Measurements from ENCODE around the gene MESP1. TPM values are rescaled to one million over a fixed set of nuclear protein-coding genes. Genes with fewer than 3 reads are reported as not detected.
"Not testable (repeated sequence)": the region's sequence is repeated elsewhere in the genome, so short reads cannot be mapped to it uniquely, and the experiment has no call there.

MESP1 gene
- total and polyA plus RNA-seq, 12 donors, result 0.46 to 11.7 (median 4.8) TPM

- Histone ChIP-seq H3K27ac (no peak overlapping the region), H3K4me1 (replicated peaks in 1 of 2) (no peaks in the 10 kb centered on the region), H3K4me3 (no peak overlapping the region), H3K36me3 (replicated peaks in 1 of 2) (no peaks in the 10 kb centered on the region), H3K27me3 (no peaks in the 10 kb centered on the region), H3K9me3 (replicated peaks in 1 of 3) (no peaks in the 10 kb centered on the region)
- intact Hi-C loops (cut with DNase I), result no loop called here
- 87 to 93% (median 89%) methylated on average over 15 to 16 of the region's 16 CpGs for WGBS, 4 donors
- DNase-seq, result no peak
- no peak for TF ChIP-seq CTCF (IDR thresholded peaks at IDR 0.05)
- TF ChIP-seq POLR2A (IDR thresholded peaks at IDR 0.05), result no peak
Measured at GRCh38 chr15:89790661-89791060, 39.6 kb upstream of the MESP1 start.

GRCh38 chr15:89790206-89790605 is 39.2 kb upstream of the MESP1 start:
- H3K4me3 ChIP-seq, result no peak overlapping the region
- TF ChIP-seq CTCF (IDR thresholded peaks at IDR 0.05) (no peak), POLR2A (IDR thresholded peaks at IDR 0.05) (no peak)
- no peaks in the 10 kb centered on the region for H3K36me3 ChIP-seq (replicated peaks in 1 of 2)
- no peaks in the 10 kb centered on the region for H3K4me1 ChIP-seq (replicated peaks in 1 of 2)
- H3K27ac ChIP-seq, result no peak overlapping the region
- intact Hi-C loops (cut with DNase I), result no loop called here
- 80 to 89% (median 83%) methylated on average over 10 of the region's 10 CpGs for WGBS, 4 donors
- no peaks in the 10 kb centered on the region for H3K9me3 ChIP-seq (replicated peaks in 1 of 3)
- H3K27me3 ChIP-seq, result no peaks in the 10 kb centered on the region
- no peak for DNase-seq

- WGBS, 4 donors, result 93 to 98% (median 97%) methylated on average over 4 of the region's 4 CpGs
- intact Hi-C loops (cut with DNase I), result not testable (repeated sequence)
Measured at GRCh38 chr15:89788585-89788984, 37.5 kb upstream of the MESP1 start.

GRCh38 chr15:89787944-89788343 is 36.9 kb upstream of the MESP1 start:
- WGBS, 4 donors, result 88 to 96% (median 92%) methylated on average over 3 of the region's 3 CpGs
- Histone ChIP-seq H3K9me3 (replicated peaks in 1 of 3) (no peaks in the 10 kb centered on the region), H3K4me3 (no peak overlapping the region), H3K4me1 (replicated peaks in 1 of 2) (no peaks in the 10 kb centered on the region), H3K27me3 (no peaks in the 10 kb centered on the region), H3K36me3 (replicated peaks in 1 of 2) (no peaks in the 10 kb centered on the region), H3K27ac (no peak overlapping the region)
- intact Hi-C loops (cut with DNase I), result no loop called here
- TF ChIP-seq POLR2A (IDR thresholded peaks at IDR 0.05) (no peak), CTCF (IDR thresholded peaks at IDR 0.05) (no peak)
- no peak for DNase-seq

More at GRCh38 chr15:89788585-89788984, 37.5 kb upstream of the MESP1 start:
- H3K4me3 ChIP-seq; H3K9me3 ChIP-seq (replicated peaks in 1 of 3); H3K36me3 ChIP-seq (replicated peaks in 1 of 2); H3K27ac ChIP-seq; DNase-seq; H3K4me1 ChIP-seq (replicated peaks in 1 of 2); H3K27me3 ChIP-seq: not testable (repeated sequence)

- DNase-seq, result no peak
- peaks cover 0 to 14% of the 10 kb centered on the region in 2 donors for H3K4me1 ChIP-seq (replicated peaks in 1 of 2)
- H3K36me3 ChIP-seq (replicated peaks in 1 of 2), result no peaks in the 10 kb centered on the region
- TF ChIP-seq CTCF (IDR thresholded peaks at IDR 0.05) (no peak), POLR2A (IDR thresholded peaks at IDR 0.05) (no peak)
- no peak overlapping the region for H3K4me3 ChIP-seq
- no peaks in the 10 kb centered on the region for H3K9me3 ChIP-seq (replicated peaks in 1 of 3)
- H3K27ac ChIP-seq, result no peak overlapping the region
- intact Hi-C loops (cut with DNase I), result no loop called here
- no peaks in the 10 kb centered on the region for H3K27me3 ChIP-seq
Measured at GRCh38 chr15:89785774-89786140, 34.7 kb upstream of the MESP1 start.
